ENCODE results near the gene BTAF1.
"Not testable (repeated sequence)": the region's sequence is repeated elsewhere in the genome, so short reads cannot be mapped to it uniquely, and the experiment has no call there.

BTAF1 gene
- total RNA-seq = 270 to 353 (median 296) reads per million in 4 experiments

DNA sequence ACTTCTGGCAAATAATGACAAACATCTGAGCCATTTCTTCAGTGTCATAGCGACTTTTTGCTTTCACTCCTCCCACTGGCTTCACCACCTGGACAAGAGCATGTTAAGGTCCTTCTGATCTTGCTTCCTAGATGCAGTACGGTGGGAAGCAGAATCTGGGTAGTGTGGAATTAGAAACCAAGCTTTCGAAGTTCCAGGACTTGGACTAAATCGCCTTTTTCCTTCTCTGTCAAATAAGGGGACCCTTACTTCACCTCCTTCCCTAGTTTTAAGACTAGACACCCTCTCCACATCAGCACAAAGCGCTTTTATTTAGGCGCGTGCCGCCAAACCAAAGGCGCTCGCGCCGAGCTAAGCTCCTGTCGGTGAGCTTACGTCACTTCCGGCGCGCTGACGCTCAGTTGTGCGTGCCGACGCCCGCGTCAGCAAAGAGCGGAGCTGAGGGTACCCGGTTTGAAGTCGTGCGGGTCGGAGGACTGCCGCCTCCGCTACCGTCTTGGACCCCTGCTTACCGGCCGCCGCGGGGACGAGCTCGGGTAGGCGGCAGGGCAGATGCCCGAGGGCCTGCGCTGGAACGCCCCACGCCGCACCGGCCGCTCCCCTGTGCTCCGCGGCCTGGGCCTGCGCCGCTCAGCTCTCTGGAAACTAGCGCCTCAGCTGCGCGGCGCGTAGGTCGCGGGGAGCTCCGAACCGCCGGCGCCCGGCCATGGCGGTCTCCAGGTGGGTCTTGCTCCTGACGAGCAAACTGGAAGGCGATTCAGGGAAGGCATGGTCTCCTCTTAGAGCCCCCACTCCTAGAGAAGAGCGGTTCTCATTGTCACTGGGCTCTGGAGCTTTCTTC is at the start of gene BTAF1:
TSS of gene BTAF1 (plus strand) at position 400 of the 841 bp plus-strand sequence. CDS start at position 707, 307 bp downstream.
- DNase-seq = peak; percentile 83

DNA sequence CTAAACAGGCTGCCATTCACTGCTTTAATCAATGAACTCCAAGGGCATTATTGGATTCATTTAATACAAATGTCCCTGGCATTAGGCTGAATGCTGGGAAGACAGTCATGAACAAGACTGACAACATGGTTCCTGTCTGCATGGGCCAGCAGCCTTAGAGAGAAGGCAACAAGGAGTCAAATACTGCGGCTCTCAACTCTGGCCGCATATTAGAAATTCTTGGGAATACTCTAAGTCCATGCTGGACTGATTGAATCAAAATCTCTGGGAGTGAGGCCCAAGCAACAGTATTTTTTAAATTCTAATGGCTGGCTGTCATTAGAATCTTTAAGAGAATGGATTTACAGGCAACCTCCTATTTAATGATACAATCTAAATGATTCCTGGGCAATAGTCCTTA is 48.4 kb upstream of the BTAF1 start:
- DNase-seq = no peak

DNA sequence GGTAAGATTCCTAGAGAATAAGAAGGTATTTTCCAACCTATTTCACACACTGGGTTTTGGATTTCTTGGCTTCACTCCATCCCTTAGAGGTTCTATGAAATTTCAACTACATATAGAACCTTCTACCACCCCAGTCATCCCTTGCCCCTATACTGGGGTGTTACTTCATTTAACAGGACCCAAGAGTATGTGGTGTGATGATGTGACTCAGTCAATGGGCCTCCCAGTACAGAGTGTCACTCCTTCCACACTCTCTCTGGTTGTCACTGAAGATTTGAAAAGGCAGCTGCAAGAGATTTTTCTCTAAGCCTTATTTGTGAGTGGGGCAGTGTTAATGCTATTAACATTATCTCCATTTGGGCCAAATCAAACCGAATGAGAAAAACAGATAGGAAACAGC is 47.8 kb upstream of the BTAF1 start:
- DNase-seq = no peak

DNA sequence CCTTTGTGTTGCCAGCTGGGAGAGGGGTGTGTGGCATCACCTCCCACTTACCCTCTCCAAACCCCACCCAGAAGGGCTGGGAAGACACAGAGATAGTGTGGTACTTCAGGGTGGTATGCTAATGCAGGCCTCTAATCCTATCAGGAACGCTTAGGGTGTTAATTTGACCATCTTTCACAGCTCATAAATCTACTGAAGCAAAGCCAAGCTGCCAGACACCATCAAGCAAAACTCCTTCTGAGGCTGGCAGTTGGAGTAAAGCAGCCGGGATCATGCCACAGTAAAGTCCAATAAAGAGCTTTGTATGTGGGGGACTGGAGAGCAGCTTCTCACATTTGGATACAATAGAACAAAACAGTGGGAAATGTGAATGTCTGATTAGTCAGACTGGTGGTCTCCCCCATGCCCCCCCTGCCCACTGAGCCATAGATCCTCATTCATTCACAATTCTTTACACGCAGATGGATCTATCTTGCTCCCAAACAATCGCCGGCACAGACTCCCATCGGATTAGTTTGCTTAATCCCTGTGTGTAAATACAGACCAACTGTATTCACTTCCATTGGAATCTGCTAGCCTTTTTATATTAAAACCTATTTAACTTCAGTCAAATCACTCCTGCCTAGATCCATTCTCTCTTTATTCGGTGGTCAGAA is 43.9 kb upstream of the BTAF1 start:
- no peak for DNase-seq

GRCh38 chr10:91880310-91880709 is 43.3 kb upstream of the BTAF1 start:
- DNase-seq = no peak

- no peak for DNase-seq
Measured at GRCh38 chr10:91883549-91884444, 39.8 kb upstream of the BTAF1 start.

DNA sequence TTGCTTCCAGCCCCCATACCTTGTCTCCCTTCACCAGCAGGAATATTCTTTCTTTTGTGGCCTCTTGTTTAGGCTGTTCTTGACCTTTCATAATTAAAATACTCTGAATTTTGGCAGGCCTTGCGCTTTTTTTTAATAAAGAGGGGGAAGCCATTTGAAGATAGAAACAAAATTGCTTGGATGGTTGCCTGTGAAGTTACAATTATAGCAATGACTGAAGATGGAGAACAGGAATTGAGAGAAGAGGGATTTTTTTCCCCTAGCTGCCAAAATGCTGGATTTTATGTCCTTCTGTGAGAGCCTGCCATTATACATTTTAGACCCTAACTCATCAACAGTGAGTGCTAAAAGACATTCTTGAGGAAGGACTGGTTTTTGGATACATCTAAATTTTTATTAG is 39.0 kb upstream of the BTAF1 start:
- DNase-seq = no peak

DNA sequence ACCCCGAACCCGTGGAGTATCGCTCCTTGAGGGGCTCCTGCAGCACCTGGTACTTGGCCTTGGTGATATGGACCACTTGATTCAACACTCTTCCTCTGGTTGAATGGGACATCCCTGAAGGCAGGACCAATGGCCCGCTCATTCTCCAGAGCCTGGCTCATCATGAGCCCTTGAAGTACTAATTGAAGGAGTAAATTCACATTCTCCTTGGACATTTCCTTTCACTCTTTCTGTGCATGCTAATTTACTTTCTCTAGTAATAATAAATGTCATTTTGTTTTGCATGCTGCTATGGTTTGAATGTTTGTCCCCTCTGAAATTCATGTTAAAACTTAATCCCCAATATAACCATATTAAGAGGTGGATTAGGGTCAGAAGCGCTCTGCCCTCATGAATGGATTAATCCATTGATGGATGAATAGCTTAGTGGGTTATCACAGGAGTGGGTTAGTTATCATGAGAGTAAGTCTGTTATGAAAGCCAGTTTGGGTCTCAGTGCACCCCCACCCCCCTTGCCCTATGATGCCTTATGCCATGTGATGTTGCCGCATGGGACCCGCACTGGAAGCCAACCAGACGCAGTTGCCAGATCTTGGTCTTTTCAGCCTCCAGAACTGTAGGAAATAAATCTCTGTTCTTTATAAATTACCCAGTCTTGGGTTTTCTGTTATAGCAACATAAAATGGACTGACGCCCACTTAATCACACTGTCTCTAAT is 38.0 kb upstream of the BTAF1 start:
- no peak for DNase-seq

DNA sequence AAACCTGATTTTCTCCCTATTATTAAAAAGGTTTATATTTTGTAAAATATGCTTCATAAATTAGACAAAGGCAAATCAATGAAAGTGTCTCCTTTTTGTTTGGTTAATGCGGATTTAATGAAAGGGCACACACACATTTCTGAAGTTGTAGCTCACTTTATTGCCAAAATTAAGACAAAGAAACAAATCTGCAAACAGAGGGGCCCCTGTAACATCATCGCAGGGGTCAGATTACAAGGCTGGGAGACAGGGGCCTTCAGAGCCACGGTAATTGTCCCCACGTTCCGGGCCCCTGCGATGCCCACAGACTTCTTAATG is 36.7 kb upstream of the BTAF1 start:
- DNase-seq = no peak

DNA sequence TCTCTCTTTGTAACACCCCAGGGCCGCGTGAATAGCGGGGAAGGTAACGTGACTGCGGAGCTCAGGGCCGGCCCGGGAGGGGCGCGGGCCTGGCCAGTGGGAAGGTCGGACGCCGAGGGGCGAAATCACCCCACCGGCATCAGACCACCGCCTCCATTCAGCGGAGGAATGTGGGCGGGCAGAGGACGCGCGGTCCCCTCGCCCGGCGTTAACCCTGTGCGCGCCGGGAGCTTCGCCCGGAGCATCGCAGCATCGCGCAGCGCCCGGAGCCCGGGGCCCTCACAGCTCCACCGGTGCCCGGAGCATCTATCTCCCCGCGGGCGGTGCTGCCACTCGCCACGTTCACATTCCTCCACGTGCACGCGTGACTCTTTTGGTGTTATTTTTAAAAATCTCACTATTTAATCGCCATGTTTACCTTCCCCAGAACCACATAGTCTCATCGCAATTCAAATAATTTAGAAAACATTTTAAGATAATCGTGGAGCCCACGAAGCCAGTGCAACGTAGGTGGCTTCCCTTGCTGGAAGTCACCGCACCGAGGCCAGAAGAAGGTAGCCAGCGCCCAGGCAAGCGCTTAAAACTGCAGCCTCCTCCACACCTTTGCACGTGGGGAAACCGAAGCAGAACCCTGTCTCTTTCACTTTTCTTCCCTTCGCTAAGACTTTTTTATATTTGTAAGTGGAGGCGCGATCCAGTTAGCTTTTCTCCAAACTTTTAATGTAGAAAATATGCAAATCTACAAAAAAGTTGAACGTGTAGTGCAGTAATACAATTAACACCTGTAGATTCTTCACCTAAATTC is 36.1 kb upstream of the BTAF1 start:
- DNase-seq = no peak

DNA sequence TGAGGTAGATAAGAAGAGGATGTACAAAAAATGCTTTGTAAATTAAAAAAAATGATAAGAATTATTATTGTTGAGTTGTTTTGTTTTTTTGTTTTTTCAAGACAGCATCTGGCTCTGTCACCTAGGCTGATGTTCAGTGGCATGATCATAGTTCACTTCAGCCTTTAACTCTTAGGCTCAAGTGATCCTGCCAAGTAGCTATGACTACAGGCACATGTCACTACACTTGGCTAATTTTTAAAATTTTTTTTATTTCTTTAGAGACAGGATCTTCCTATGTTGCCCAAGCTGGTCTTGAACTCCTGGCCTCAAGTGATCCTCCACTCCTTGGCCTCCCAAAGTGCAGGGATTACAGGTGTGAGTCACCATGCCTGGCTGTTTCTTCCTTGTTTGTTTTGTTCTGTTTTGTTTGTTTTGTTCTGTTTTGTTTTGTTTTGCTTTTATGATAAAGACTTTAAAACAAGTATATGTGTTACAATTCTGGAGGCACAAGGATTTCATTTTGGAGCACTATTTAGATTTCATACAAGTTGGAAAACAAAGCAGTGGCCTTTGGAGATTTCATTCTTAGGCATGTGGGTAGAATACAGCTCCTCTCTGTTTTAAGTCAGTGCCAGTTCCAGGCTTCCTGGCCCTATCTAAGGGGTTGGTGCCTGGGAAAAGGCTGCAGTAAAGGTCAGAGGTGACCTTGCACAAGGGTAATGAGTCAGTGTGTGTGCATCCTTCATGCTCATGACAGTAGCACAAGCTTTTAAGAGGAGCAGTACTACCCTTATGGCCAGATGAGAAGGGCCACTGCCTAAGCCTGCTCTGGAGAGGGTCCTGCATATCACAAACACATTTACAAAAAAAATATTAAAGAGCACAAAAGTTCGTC is 32.2 kb upstream of the BTAF1 start:
- DNase-seq = no peak

DNA sequence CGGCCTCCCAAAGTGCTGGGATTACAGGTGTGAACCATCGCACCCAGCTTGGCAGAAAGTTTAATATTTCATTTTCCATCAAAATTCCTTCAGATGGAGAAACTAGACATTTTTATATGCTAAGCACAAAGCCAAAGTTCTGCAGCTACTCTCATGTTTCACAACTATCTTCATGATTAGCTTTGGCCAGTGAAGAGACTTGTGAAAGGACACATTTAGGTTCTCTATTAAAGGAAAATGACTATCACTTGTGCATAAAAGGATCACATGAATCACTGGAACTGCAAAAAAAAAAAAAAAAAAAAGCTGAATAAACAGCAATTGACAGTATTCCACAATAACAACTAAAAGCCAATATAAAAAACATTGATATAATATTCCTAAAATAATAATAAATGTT is 30.5 kb upstream of the BTAF1 start:
- DNase-seq = no peak

DNA sequence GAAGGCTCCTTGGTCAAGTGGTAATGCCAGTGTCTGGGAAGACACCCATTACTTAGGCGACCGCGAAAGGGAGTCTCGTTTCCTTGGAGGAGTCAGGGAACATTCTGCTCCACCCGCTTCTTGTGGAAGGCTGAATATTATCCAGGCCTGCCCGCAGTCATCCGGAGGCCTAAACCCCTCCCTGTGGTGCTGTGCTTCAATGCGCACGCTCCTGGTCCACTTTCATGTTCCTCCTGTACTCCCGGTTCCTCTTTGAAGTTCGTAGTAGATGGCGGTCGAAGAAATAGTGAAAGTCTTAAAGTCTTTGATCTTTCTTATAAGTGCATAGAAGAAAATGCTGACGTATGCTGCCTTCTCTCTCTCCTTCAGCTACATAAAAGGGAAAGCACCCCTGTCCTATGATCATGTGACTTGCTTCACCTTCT is 29.3 kb upstream of the BTAF1 start:
- not testable (repeated sequence) for DNase-seq

- no peak for DNase-seq
Measured at GRCh38 chr10:91896212-91896756, 27.3 kb upstream of the BTAF1 start.

DNA sequence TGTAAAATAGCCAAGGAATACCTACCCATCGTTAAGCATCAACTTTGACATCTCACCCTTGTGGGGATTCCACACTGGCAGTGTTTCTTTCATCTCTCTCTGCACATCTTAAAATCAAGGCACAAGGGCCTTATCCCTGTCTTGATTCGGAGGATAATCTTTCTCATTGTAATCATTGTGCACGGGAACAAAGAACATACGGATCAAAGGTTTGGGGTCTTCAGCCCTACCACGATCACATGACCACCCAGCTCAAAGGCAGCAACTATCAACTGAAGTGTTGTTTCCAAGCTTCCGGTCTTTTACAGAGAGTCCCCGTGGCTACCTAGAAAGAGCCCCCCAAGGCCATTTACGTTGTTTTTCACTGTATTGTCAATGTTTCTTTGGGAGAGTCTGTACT is 26.1 kb upstream of the BTAF1 start:
- no peak for DNase-seq

- DNase-seq = no peak
Measured at GRCh38 chr10:91901784-91902677, 21.5 kb upstream of the BTAF1 start.

- DNase-seq = no peak
Measured at GRCh38 chr10:91907033-91907594, 16.5 kb upstream of the BTAF1 start.

DNA sequence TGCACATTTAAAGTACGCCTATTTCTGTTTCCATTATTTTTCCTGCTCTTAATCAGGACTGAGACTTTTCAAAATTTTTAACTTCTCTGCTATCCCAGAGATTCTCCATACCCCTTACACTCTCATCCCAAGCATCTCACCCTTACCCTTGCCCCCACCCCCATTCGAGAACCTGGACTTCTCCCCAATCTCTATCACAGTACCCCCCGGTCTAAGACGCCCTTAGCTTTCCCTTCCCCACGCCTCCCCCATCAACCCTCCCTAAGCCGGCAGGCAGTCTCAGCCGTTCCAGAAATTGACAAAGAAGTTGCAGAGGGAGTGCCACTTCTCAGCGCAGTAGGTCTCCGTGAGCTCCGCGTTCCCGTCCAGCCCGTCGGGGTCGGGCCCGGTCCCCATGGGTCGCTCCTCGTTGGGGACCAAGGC is 15.6 kb upstream of the BTAF1 start:
- DNase-seq = no peak

Data from effector CD8-positive, alpha-beta T cell (primary cell).